Activated CD4-positive, CD25-positive, alpha-beta regulatory T cell treated with anti-CD3 and anti-CD28 coated beads, Interleukin-2, amount 50 U/mL, for 24 hours (primary cell): ENCODE measurements around the gene KIF1C.
"Not testable (repeated sequence)": the region's sequence is repeated elsewhere in the genome, so short reads cannot be mapped to it uniquely, and the experiment has no call there.

Experiments
- ATAC-seq, 2 donors: fragments of 150-1000 bp; cut with Tn5 transposase; one replicate each; pipeline ENCODE4 v1.10.0; 2021; ENCODE audit warnings: mild to moderate bottlenecking in 1 of 2, moderate library complexity in 1 of 2

Gene KIF1C

GRCh38 chr17:5045496-5045895 lies 47.7 kb downstream of the KIF1C start:
- ATAC-seq: no peak

- no peak for ATAC-seq
Observed at GRCh38 chr17:5047446-5047845, 49.7 kb downstream of the KIF1C start.

DNA sequence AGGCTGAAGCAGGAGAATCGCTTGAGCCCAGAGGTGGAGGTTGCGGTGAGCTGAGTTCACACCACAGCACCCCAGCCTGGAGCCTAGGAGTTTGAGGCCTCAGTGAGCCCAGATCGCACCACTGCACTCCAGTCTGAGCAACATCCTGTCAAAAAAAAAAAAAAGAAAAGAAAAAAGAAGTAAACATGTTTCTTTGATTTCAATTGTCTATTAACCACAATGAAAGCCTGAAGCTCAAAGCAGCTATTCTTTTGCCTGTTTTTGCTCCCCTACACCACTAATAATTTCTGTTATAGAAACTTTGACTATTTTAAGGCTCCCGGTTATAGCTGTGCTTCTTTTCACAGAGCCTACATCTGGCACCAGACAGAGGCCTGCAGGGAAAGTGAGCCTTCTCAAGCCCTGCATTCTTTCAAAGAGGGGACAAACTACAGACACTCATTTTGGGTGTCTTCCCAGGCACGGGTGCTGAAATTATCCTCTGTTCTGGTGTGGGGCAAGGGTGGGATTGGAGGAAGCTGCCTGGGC lies 51.6 kb downstream of the KIF1C start:
- peak; percentile 80 to 86 for ATAC-seq

DNA sequence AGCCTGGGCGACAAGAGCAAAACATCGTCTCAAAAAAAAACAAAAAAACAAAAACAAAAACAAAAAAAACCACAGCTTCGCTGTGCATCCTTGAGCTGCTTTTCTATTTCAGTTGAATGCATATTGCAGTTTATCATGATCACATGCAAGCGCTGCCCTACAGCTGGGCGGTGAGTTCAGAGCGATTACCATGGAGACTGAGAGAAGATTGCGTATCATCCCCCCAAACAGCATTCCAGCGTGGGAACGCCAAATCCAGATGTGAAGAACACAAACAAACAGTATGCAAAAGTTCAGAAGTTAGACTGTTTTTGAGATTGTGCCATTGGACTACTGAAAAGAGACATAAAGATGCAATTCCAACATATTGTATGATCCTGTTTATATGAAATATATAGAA lies 52.5 kb downstream of the KIF1C start:
- no peak for ATAC-seq

GRCh38 chr17:5055543-5055942 lies 57.8 kb downstream of the KIF1C start:
- ATAC-seq: no peak

- ATAC-seq: no peak
Observed at GRCh38 chr17:5065227-5065744, 67.5 kb downstream of the KIF1C start.

GRCh38 chr17:5068236-5068635 lies 70.5 kb downstream of the KIF1C start:
- no peak for ATAC-seq

GRCh38 chr17:5069724-5070123 lies 72.0 kb downstream of the KIF1C start:
- ATAC-seq: no peak

GRCh38 chr17:5075472-5075871 lies 77.7 kb downstream of the KIF1C start:
- not testable (repeated sequence) for ATAC-seq

DNA sequence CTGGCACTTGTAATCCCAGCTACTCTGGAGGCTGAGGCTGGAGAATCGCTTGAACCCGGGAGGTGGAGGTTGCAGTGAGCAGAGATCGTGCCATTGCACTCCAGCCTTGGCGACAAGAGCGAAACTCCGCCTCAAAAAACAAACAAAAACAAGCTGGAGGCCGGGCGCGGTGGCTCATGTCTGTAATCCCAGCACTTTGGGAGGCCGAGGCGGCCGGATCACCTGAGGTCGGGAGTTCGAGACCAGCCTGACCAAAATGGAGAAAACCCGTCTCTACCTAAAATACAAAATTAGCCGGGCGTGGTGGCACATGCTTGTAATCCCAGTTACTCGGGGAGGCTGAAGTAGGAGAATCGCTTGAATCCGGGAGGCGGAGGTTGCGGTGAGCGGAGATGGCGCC lies 79.5 kb downstream of the KIF1C start:
- not testable (repeated sequence) for ATAC-seq

DNA sequence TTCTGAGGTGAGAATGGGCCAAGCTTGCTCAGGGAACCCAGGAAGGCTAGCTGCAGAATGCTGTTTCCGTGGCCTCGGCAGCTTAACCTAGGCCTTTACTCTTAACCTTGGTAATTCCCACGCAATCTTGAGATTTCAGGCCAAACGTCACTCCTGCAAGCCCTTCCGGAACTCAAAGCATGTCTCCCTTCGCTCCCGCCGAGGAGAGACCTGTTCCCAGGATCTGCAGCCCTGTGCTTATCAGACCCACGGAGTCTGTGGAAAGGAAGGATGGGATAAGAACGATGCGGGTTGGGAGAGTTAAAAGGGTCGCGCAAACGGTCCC lies 80.0 kb downstream of the KIF1C start:
- no peak for ATAC-seq
